HepG2 (cell line): ENCODE data around the gene WEE1. TPM values are rescaled to one million over a fixed set of nuclear protein-coding genes. Genes with fewer than 3 reads are reported as not detected.
A peak's percentile ranks its signal among the peaks of the same experiment; 100 is the strongest.

Experiments
- AKAP8 ChIP-seq: sonication (generic); formaldehyde crosslinking; IDR thresholded peaks from 2 replicates; pipeline ENCODE4 v1.5.1; 2020; ENCODE audit warnings: mild to moderate bottlenecking, missing genetic modification reagents
- ARNT2 ChIP-seq: sonication (generic); formaldehyde crosslinking; IDR thresholded peaks from 2 replicates; pipeline ENCODE4 v1.8.0; 2022; ENCODE audit warnings: mild to moderate bottlenecking, low read depth, missing genetic modification reagents, moderate library complexity
- ATF7-NPFF ChIP-seq: sonication (generic); formaldehyde crosslinking; IDR thresholded peaks from 2 replicates; pipeline ENCODE4 v1.8.1; 2023; ENCODE audit warnings: mild to moderate bottlenecking, low read depth, missing genetic modification reagents, moderate library complexity
- HES4 ChIP-seq: sonication (generic); formaldehyde crosslinking; IDR thresholded peaks from 2 replicates; pipeline ENCODE4 v1.9.0; 2021; ENCODE audit warnings: mild to moderate bottlenecking, missing genetic modification reagents, borderline replicate concordance
- HNRNPLL ChIP-seq: fragments of 200-400 bp; formaldehyde crosslinking; IDR thresholded peaks from 2 replicates; pipeline ENCODE4 v1.6.1; 2017; ENCODE audit warnings: mild to moderate bottlenecking, low read depth, low read length; ENCODE audit not compliant: poor library complexity, severe bottlenecking
- KLF6 ChIP-seq: IDR thresholded peaks from 2 replicates; pipeline ENCODE4 v1.8.0; 2016; ENCODE audit warnings: missing biosample characterization, missing genetic modification reagents
- NAIF1 ChIP-seq: sonication (generic); formaldehyde crosslinking; IDR thresholded peaks from 2 replicates; pipeline ENCODE4 v1.5.0; 2020; ENCODE audit warnings: mild to moderate bottlenecking, missing genetic modification reagents, borderline replicate concordance
- RBFOX2 ChIP-seq: fragments of 200-400 bp; formaldehyde crosslinking; IDR thresholded peaks from 2 replicates; pipeline ENCODE4 v1.6.1; 2017; ENCODE audit warnings: low read depth, mild to moderate bottlenecking, low read length
- RFXAP ChIP-seq: sonication (generic); formaldehyde crosslinking; IDR thresholded peaks from 2 replicates; pipeline ENCODE4 v1.4.0; 2020; ENCODE audit warnings: missing genetic modification reagents, borderline replicate concordance
- SRF ChIP-seq: IDR thresholded peaks from 2 replicates; pipeline ENCODE4 v1.6.1; 2011; ENCODE audit warnings: mild to moderate bottlenecking, low read depth, low read length, moderate library complexity
- TAF1 ChIP-seq: sonication (generic); formaldehyde crosslinking; IDR thresholded peaks from 2 replicates; pipeline ENCODE4 v1.4.0; 2020; ENCODE audit warnings: missing genetic modification reagents
- ZMYM4 ChIP-seq: sonication (generic); formaldehyde crosslinking; IDR thresholded peaks from 2 replicates; pipeline ENCODE4 v1.8.1; 2023; ENCODE audit warnings: mild to moderate bottlenecking, missing genetic modification reagents
- ZNF251 ChIP-seq: sonication (generic); formaldehyde crosslinking; IDR thresholded peaks from 2 replicates; pipeline ENCODE4 v1.9.0; 2021; ENCODE audit warnings: mild to moderate bottlenecking, missing genetic modification reagents
- ZNF253 ChIP-seq: sonication (generic); formaldehyde crosslinking; IDR thresholded peaks from 2 replicates; pipeline ENCODE4 v1.8.0; 2022; ENCODE audit warnings: mild to moderate bottlenecking, missing genetic modification reagents, borderline replicate concordance
- ZNF383 ChIP-seq: sonication (generic); formaldehyde crosslinking; IDR thresholded peaks from 2 replicates; pipeline ENCODE4 v1.4.0; 2020; ENCODE audit warnings: missing genetic modification reagents, mild to moderate bottlenecking, borderline replicate concordance
- ZNF546 ChIP-seq: sonication (generic); formaldehyde crosslinking; conservative IDR thresholded peaks from 2 replicates; pipeline ENCODE4 v1.8.1; 2023; ENCODE audit warnings: mild to moderate bottlenecking, missing genetic modification reagents
- ZNF703 ChIP-seq: sonication (generic); formaldehyde crosslinking; IDR thresholded peaks from 2 replicates; pipeline ENCODE4 v1.5.1; 2020; ENCODE audit warnings: missing genetic modification reagents, mild to moderate bottlenecking, moderate library complexity, borderline replicate concordance
- ZNF749 ChIP-seq: sonication (generic); formaldehyde crosslinking; IDR thresholded peaks from 2 replicates; pipeline ENCODE4 v1.8.0; 2022; ENCODE audit warnings: mild to moderate bottlenecking, missing genetic modification reagents, moderate library complexity, borderline replicate concordance
- ZNF879 ChIP-seq: sonication (generic); formaldehyde crosslinking; IDR thresholded peaks from 2 replicates; pipeline ENCODE4 v1.8.1; 2023; ENCODE audit warnings: missing genetic modification reagents
- polyA plus RNA-seq, 8 experiments: library from polyadenylated mRNA; depleted of rRNA in 3 of 8; stranded (reverse) in 7 of 8; unstranded in 1 of 8; fragments of >200 nt; fragmentation: Illumina TruSeq in 4 of 8; extraction: Trizol in 4 of 8; gene quantifications; 2 replicates each; pipeline versions ENCODE4 v1.2.1 to v1.2.3, GENCODE V29; 2011 to 2016; ENCODE audit warnings: low read depth in 4 of 8, missing spikeins in 1 of 8, mixed read lengths in 1 of 8; ENCODE audit not compliant: insufficient read depth in 1 of 8
- total RNA-seq, 5 experiments: library from RNA; depleted of rRNA; stranded (reverse); fragments of >200 nt; fragmentation: Illumina TruSeq; extraction: Trizol; gene quantifications; 2 replicates each; pipeline ENCODE4 v1.2.3, GENCODE V29; 2016; ENCODE audit warnings: low read depth in 1 of 5
- TF ChIP-seq, protein P1 (sequence below): sonication (generic); formaldehyde crosslinking; conservative IDR thresholded peaks from 2 replicates; pipeline ENCODE4 v1.8.0; 2022; ENCODE audit warnings: low read depth, missing genetic modification reagents
- TF ChIP-seq, protein P2 (sequence below): sonication (generic); formaldehyde crosslinking; IDR thresholded peaks from 2 replicates; pipeline ENCODE4 v1.9.0; 2021; ENCODE audit warnings: missing genetic modification reagents, borderline replicate concordance
- TF ChIP-seq, protein P3 (sequence below): sonication (generic); formaldehyde crosslinking; IDR thresholded peaks from 2 replicates; pipeline ENCODE4 v1.4.0; 2020; ENCODE audit warnings: mild to moderate bottlenecking, missing genetic modification reagents
- TF ChIP-seq, protein P4 (sequence below): sonication (generic); formaldehyde crosslinking; IDR thresholded peaks from 2 replicates; pipeline ENCODE4 v1.4.0; 2020; ENCODE audit warnings: missing genetic modification reagents

The WEE1 gene
- total and polyA plus RNA-seq, 2 of the 13 experiments (the other 11 are each of a cell fraction or from before 2014, with no cell fraction given) = 31.4 to 63.7 TPM

DNA sequence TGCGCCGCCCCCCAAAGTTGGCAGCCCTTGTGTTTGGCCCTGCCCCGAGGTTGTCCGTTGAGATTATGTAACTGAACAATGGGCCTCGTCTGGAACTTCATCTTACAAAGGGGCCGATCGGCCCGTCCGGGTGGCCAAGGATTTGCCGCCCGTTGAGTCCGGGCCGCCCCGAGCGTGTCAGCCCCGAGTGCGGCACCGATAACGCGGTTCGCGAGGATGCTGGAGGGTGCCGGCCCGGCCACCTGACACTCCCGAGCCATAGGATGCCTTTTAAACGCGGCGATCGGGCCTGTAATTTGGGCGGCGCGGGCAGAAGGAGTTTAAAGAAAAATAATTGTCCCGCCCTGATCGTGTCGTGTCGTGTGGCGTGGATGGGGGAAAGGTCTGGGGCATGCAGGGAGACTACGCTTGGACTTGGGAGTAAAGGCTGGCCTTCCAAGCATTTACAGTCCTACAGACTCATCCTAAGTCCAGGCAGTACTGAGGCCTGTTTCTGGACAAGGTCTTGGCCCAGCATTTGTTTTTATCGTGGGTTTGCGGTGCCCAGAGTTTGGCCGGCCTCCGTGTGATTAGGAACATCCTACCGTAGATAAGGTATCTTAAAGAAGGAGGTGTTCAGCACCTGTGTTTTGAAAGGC, 1.3 kb downstream of the WEE1 start (continued):
- TF ChIP-seq SRF (no peak), HES4 (CRISPR knock-in tag) (no peak), ZNF749 (CRISPR knock-in tag) (0 out of 2 replicates have a peak, but pooled peaks have one; percentile 38), ZNF253 (CRISPR knock-in tag) (no peak), HNRNPLL (no peak), AKAP8 (CRISPR knock-in tag) (peak; percentile 32; the same call in 1 of the 2 replicates), NAIF1 (CRISPR knock-in tag) (peak; percentile 64; the same call in 1 of the 2 replicates), KLF6 (CRISPR knock-in tag) (no peak), ZMYM4 (CRISPR knock-in tag) (no peak), TAF1 (CRISPR knock-in tag) (0 out of 2 replicates have a peak, but pooled peaks have one; percentile 2), ZNF251 (no peak), ATF7-NPFF (CRISPR knock-in tag) (peak; percentile 33; the same call in 1 of the 2 replicates), RFXAP (CRISPR knock-in tag) (no peak), ZNF703 (CRISPR knock-in tag) (0 out of 2 replicates have a peak, but pooled peaks have one; percentile 38), ZNF879 (CRISPR knock-in tag) (peak; percentile 78; the same call in 1 of the 2 replicates), ZNF383 (CRISPR knock-in tag) (no peak), ZNF546 (CRISPR knock-in tag) (0 out of 2 replicates have a peak, but pooled peaks have one; percentile 43), RBFOX2 (peak; percentile 66), ARNT2 (0 out of 2 replicates have a peak, but pooled peaks have one; percentile 61)
- TF ChIP-seq, protein P1, sequence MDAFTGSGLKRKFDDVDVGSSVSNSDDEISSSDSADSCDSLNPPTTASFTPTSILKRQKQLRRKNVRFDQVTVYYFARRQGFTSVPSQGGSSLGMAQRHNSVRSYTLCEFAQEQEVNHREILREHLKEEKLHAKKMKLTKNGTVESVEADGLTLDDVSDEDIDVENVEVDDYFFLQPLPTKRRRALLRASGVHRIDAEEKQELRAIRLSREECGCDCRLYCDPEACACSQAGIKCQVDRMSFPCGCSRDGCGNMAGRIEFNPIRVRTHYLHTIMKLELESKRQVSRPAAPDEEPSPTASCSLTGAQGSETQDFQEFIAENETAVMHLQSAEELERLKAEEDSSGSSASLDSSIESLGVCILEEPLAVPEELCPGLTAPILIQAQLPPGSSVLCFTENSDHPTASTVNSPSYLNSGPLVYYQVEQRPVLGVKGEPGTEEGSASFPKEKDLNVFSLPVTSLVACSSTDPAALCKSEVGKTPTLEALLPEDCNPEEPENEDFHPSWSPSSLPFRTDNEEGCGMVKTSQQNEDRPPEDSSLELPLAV (CRISPR knock-in tag) = no peak
- TF ChIP-seq, protein P2, sequence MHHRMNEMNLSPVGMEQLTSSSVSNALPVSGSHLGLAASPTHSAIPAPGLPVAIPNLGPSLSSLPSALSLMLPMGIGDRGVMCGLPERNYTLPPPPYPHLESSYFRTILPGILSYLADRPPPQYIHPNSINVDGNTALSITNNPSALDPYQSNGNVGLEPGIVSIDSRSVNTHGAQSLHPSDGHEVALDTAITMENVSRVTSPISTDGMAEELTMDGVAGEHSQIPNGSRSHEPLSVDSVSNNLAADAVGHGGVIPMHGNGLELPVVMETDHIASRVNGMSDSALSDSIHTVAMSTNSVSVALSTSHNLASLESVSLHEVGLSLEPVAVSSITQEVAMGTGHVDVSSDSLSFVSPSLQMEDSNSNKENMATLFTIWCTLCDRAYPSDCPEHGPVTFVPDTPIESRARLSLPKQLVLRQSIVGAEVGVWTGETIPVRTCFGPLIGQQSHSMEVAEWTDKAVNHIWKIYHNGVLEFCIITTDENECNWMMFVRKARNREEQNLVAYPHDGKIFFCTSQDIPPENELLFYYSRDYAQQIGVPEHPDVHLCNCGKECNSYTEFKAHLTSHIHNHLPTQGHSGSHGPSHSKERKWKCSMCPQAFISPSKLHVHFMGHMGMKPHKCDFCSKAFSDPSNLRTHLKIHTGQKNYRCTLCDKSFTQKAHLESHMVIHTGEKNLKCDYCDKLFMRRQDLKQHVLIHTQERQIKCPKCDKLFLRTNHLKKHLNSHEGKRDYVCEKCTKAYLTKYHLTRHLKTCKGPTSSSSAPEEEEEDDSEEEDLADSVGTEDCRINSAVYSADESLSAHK (CRISPR knock-in tag) = no peak
- TF ChIP-seq, protein P3, sequence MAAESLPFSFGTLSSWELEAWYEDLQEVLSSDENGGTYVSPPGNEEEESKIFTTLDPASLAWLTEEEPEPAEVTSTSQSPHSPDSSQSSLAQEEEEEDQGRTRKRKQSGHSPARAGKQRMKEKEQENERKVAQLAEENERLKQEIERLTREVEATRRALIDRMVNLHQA (CRISPR knock-in tag) = no peak
- TF ChIP-seq, protein P4, sequence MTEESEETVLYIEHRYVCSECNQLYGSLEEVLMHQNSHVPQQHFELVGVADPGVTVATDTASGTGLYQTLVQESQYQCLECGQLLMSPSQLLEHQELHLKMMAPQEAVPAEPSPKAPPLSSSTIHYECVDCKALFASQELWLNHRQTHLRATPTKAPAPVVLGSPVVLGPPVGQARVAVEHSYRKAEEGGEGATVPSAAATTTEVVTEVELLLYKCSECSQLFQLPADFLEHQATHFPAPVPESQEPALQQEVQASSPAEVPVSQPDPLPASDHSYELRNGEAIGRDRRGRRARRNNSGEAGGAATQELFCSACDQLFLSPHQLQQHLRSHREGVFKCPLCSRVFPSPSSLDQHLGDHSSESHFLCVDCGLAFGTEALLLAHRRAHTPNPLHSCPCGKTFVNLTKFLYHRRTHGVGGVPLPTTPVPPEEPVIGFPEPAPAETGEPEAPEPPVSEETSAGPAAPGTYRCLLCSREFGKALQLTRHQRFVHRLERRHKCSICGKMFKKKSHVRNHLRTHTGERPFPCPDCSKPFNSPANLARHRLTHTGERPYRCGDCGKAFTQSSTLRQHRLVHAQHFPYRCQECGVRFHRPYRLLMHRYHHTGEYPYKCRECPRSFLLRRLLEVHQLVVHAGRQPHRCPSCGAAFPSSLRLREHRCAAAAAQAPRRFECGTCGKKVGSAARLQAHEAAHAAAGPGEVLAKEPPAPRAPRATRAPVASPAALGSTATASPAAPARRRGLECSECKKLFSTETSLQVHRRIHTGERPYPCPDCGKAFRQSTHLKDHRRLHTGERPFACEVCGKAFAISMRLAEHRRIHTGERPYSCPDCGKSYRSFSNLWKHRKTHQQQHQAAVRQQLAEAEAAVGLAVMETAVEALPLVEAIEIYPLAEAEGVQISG = 0 out of 2 replicates have a peak, but pooled peaks have one; percentile 6
